Myocyte (in vitro differentiated cells): Measurements from ENCODE around the gene ZNF335. TPM values are rescaled to one million over a fixed set of nuclear protein-coding genes. Genes with fewer than 3 reads are reported as not detected.

Source experiments
- DNase-seq: peaks from one replicate; pipeline ENCODE4 v3.0.0-alpha.2; 2012; ENCODE audit warnings: low read depth
- polyA plus RNA-seq: library from polyadenylated mRNA; unstranded; fragments of >200 nt; gene quantifications from one replicate; pipeline ENCODE4 v1.2.1, GENCODE V29; 2012; ENCODE audit warnings: missing spikeins
- total RNA-seq: library from RNA; depleted of rRNA; stranded (reverse); fragments of >200 nt; gene quantifications from 2 replicates; pipeline ENCODE4 v1.2.3, GENCODE V29; 2014

ZNF335 gene
- 14.7 and 15.2 TPM in 2 replicates for total RNA-seq
- 10.3 TPM for polyA plus RNA-seq

- DNase-seq: peak; percentile 96
These were observed at the start of gene ZNF335 for GRCh38 chr20:45971675-45972499. Gene ZNF335 (minus strand): TSS chr20:45972203. CDS start chr20:45971410, 793 bp downstream.

GRCh38 chr20:46020555-46020954 is 48.6 kb upstream of the ZNF335 start:
- no peak for DNase-seq

- no peak for DNase-seq
These were observed 46.6 kb upstream of the ZNF335 start for GRCh38 chr20:46018611-46019010.

GRCh38 chr20:46018112-46018511 is 46.1 kb upstream of the ZNF335 start:
- DNase-seq: no peak

- no peak for DNase-seq
These were observed 45.3 kb upstream of the ZNF335 start for GRCh38 chr20:46017272-46017671.

GRCh38 chr20:46014517-46015396 is 42.8 kb upstream of the ZNF335 start:
- no peak for DNase-seq

- peak; percentile 20 for DNase-seq
These were observed 42.0 kb upstream of the ZNF335 start for GRCh38 chr20:46013829-46014516.

- no peak for DNase-seq
These were observed 41.4 kb upstream of the ZNF335 start for GRCh38 chr20:46013322-46013828.

- DNase-seq: no peak
These were observed 40.9 kb upstream of the ZNF335 start for GRCh38 chr20:46012921-46013320.

GRCh38 chr20:46011631-46012482 is 39.9 kb upstream of the ZNF335 start:
- DNase-seq: no peak

- DNase-seq: no peak
These were observed 38.7 kb upstream of the ZNF335 start for GRCh38 chr20:46010491-46011391.

- no peak for DNase-seq
These were observed 37.8 kb upstream of the ZNF335 start for GRCh38 chr20:46009816-46010215.

GRCh38 chr20:46007671-46008070 is 35.7 kb upstream of the ZNF335 start:
- DNase-seq: no peak

- DNase-seq: no peak
These were observed 35.0 kb upstream of the ZNF335 start for GRCh38 chr20:46006964-46007363.

- DNase-seq: no peak
These were observed 34.2 kb upstream of the ZNF335 start for GRCh38 chr20:46006022-46006705.

GRCh38 chr20:46004889-46005473 is 33.0 kb upstream of the ZNF335 start:
- no peak for DNase-seq

- no peak for DNase-seq
These were observed 32.2 kb upstream of the ZNF335 start for GRCh38 chr20:46004187-46004586.

- DNase-seq: no peak
These were observed 30.0 kb upstream of the ZNF335 start for GRCh38 chr20:46002008-46002407.
